Measurements from ENCODE around the gene FBXW12.

The FBXW12 gene

DNA sequence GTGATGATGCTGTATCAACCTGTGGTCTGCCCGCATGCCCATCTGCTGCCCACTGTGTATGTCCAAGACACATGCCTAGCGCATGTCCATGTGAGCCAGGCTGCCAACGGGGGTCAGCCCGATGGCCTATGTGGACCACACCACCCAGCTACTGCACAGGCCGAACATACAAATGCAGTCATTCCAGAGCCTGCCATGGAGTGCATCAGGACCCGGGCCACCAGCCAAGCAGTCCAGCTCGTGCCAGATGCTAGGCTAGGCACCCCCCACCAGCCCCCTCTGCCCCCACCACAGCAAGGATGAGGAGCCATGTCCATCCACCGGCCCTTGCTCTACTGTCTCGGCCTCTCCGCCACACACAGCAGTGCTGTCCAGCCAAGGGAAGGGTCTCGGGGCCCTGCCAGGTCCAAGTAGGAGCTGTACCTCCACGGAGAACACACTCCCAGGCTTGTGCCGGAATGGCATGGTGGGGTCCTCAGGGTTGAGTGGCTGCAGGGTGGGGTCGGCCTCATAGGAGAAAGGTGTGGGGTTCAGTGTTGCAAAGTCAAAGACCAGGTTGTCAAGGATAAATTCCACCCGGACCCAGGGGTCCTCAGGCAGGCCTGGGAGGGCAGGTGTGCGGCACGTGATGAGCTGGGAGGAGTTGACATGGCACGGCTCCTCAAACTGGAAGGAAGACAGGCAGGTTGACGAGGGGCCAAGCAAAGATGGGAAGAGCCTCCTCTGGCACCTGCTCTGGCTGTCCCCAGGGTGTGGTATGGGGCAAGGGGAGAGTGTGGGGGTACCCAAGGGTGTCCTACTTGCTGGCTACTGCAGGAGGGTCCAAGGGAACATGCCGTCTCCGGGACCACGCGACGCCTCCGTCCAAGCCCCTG lies 42.6 kb downstream of the FBXW12 start:
- DNase-seq (ENCODE audit: low read depth): no peak
- TF ChIP-seq, protein P1, sequence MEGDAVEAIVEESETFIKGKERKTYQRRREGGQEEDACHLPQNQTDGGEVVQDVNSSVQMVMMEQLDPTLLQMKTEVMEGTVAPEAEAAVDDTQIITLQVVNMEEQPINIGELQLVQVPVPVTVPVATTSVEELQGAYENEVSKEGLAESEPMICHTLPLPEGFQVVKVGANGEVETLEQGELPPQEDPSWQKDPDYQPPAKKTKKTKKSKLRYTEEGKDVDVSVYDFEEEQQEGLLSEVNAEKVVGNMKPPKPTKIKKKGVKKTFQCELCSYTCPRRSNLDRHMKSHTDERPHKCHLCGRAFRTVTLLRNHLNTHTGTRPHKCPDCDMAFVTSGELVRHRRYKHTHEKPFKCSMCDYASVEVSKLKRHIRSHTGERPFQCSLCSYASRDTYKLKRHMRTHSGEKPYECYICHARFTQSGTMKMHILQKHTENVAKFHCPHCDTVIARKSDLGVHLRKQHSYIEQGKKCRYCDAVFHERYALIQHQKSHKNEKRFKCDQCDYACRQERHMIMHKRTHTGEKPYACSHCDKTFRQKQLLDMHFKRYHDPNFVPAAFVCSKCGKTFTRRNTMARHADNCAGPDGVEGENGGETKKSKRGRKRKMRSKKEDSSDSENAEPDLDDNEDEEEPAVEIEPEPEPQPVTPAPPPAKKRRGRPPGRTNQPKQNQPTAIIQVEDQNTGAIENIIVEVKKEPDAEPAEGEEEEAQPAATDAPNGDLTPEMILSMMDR (IDR thresholded peaks at IDR 0.05; ENCODE audit: control insufficient read depth, extremely low read depth, insufficient read depth): no peak
- H3K4me3 ChIP-seq (ENCODE audit: low read depth, low read length): no peak overlapping the region

DNA sequence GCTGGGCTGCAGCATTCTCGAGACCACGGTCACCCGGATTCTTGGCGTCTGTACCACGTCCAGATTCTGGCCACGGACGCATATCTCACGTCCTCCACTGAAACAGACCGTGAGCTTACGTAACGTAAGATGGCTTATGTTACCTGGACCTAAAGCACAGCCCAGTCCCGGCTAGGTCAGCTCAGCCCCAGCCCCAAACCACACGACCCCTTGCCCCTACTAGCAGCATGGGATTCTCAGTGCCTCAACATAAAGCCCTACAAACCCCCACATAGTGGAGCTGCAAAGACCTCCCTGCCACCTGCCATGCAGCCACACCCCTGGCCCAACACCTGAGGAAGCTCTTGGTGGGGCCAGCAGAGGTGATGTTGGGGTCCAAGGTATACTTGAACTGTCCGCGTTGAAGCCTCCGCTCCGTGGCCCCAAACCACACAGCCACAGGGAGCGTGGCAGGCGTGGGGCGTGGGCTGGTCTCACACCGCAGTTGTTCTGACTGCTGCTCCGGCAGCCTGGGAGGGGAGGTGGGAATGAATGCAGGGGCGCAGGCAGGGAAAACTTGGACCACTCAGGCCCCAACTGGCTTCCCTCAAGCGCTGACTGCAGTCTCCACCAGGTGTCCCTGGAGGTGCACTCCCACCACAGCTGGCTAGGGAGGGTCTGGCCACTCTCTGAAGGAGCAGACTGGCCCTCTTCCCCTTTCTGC lies 43.4 kb downstream of the FBXW12 start:
- TF ChIP-seq, protein P1 (IDR thresholded peaks at IDR 0.05; ENCODE audit: control insufficient read depth, extremely low read depth, insufficient read depth): no peak
- H3K4me3 ChIP-seq (ENCODE audit: low read depth, low read length): no peak overlapping the region
- DNase-seq (ENCODE audit: low read depth): no peak

DNA sequence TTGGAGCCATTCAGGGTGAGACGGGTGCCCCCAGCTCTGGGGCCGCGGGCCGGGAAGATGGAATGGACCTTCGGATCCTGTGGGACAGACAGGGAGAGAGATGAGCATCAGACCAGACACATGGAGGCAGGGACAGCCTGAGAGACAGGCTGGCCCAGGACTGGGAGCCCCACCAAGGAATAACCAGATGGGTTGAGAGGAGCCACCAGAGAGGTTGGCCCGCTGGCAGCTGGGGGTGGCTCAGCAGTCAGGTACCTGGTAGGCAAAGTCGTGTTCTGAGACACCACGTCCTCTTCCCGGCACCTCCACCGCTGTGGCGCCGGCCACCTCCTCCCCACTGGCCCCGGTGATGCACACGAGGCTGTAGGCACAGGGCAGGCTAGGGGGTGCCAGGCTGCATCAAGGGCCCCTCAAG lies 44.1 kb downstream of the FBXW12 start:
- no peak overlapping the region for H3K4me3 ChIP-seq (ENCODE audit: low read depth, low read length)
- TF ChIP-seq, protein P1 (IDR thresholded peaks at IDR 0.05; ENCODE audit: control insufficient read depth, extremely low read depth, insufficient read depth): no peak
- no peak for DNase-seq (ENCODE audit: low read depth)

DNA sequence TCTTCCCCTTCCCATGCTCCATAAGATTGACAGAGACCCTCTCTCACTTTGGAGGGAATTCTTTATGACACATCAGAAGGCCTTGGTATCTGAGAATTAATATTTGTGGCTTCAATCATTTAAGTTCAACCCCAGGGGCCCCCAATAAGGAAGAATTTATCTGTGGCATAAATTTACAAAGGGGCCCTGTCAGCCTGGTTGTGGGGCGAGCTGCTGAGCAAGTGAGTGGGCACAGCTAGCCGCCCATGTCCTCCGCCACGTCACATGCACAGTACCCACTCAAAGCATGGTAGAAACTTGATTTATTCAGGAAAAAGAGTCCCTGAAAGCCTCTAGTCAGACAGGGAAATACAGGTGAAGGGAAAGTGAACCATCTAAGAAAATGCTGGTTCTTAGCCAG lies 44.5 kb downstream of the FBXW12 start:
- TF ChIP-seq, protein P1 (IDR thresholded peaks at IDR 0.05; ENCODE audit: control insufficient read depth, extremely low read depth, insufficient read depth): no peak
- DNase-seq (ENCODE audit: low read depth): no peak
- no peak overlapping the region for H3K4me3 ChIP-seq (ENCODE audit: low read depth, low read length)

DNA sequence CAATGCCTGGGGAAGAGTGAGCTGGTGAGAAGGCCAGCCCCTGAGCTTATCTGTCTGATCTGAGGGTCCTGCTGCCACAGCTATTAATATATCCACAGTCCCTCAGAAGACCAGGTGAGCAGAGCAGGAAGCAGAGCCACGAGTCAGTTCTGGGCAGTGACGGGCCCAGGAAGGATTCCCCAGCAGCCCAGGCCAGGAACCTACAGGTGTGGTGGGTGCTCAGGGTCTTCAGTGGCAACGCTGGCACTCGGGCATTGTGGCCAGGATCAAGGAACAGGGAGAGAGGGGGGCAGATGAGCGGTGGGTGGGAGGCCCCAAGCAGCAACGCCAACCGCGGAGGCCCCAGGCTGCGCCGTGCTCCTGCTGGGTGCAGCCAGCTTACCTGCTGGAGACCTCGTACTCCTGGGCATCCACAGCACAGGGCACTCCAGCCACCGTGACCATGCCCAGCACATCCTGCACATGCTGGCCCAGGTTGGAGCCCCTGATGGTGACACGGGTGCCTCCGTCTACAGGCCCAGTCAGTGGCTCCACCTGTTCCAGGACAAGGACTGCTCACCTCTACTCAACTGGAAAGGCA lies 45.6 kb downstream of the FBXW12 start:
- no peak for DNase-seq (ENCODE audit: low read depth)
- no peak overlapping the region for H3K4me3 ChIP-seq (ENCODE audit: low read depth, low read length)
- TF ChIP-seq, protein P1 (IDR thresholded peaks at IDR 0.05; ENCODE audit: control insufficient read depth, extremely low read depth, insufficient read depth): no peak

DNA sequence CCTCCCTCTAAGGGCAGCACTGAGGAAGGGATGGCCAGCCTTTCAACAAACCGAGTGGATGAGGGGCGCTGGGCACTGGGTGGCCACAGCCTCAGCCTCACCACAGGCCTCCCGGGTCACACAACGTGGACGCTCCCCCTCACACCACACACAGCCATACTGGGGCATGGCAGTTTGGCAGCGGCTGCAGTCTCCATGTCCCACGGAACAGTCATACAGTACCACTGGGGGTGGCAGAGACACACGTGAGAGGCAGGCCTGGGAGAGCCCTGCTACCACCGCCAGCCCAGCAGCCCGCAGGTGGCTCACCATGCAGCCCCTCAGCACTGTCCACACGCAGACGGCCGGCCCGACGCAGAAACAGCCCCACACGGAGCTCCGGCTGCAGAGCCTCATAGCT lies 46.1 kb downstream of the FBXW12 start:
- TF ChIP-seq, protein P1 (IDR thresholded peaks at IDR 0.05; ENCODE audit: control insufficient read depth, extremely low read depth, insufficient read depth): no peak
- no peak for DNase-seq (ENCODE audit: low read depth)
- no peak overlapping the region for H3K4me3 ChIP-seq (ENCODE audit: low read depth, low read length)
